ENCODE measurements around the gene B4GALNT4.

DNA sequence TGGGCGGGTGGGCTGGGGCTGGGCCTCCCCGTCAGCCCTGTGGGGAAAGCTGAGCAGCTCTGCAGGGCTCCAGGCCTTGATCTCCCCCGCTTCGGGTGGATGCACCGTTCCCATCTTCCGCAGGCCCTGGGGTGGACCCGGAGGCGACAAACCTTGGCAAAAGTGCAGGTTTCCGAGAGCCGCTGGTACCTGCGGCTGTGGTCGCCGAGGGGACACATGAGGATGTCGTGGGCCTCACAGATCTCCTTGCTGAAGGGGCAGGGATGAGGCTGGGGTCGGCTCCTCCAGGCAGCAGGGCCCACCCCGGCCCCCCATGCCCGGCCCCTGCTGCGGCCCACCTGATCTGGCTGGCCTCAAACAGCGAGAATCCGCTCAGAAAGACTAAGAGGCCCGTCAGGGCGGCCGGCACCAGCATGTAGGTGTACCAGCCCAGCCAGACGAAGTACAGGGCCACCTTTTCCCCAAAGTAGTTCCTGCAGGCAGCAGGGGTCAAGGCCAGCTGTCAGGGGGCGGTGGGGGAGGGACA, 60.7 kb downstream of the B4GALNT4 start:
- TF ChIP-seq, protein P1, sequence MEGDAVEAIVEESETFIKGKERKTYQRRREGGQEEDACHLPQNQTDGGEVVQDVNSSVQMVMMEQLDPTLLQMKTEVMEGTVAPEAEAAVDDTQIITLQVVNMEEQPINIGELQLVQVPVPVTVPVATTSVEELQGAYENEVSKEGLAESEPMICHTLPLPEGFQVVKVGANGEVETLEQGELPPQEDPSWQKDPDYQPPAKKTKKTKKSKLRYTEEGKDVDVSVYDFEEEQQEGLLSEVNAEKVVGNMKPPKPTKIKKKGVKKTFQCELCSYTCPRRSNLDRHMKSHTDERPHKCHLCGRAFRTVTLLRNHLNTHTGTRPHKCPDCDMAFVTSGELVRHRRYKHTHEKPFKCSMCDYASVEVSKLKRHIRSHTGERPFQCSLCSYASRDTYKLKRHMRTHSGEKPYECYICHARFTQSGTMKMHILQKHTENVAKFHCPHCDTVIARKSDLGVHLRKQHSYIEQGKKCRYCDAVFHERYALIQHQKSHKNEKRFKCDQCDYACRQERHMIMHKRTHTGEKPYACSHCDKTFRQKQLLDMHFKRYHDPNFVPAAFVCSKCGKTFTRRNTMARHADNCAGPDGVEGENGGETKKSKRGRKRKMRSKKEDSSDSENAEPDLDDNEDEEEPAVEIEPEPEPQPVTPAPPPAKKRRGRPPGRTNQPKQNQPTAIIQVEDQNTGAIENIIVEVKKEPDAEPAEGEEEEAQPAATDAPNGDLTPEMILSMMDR (conservative IDR thresholded peaks at IDR 0.05), result no peak
- no peak for TF ChIP-seq EZH2 (IDR thresholded peaks at IDR 0.05; ENCODE audit: low read depth)
